H54 (cell line): ENCODE measurements around the gene SLFN12.
A peak's percentile ranks its signal among the peaks of the same experiment; 100 is the strongest.

Experiments used
- DNase-seq: peaks from one replicate; pipeline ENCODE4 v3.0.0; 2011; ENCODE audit warnings: low spot score, mixed read lengths; ENCODE audit not compliant: insufficient read length
- FAIRE-seq: peaks from 3 replicates; lab custom pipeline; 2011; peaks lifted over from hg19 to GRCh38; lab: Jason Lieb, UNC
- POLR2A ChIP-seq: IDR thresholded peaks from 2 replicates; pipeline ENCODE4 v1.6.1; 2011; ENCODE audit warnings: low read depth, mild to moderate bottlenecking, low read length

The SLFN12 gene

DNA sequence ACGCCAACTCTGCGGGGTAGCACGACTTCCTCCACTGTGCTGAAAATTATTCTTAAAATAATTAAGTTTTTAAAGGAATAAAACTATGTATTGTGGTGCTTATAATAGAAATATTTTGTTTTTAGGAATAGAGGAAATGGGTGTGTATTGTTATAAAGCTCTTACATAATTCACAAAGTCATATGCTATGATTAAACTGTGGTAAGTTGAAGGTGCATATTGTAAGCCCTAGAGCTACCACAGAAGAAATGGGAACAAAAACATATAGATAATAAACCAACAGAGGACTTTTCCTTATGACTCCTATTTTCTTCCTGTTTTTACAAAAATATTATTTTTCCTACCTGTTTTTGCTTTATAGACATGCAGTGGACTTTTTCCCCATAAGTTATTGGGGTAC is 54.6 kb downstream of the SLFN12 start:
- FAIRE-seq (no peak), DNase-seq (no peak)
- no peak for TF ChIP-seq POLR2A

DNA sequence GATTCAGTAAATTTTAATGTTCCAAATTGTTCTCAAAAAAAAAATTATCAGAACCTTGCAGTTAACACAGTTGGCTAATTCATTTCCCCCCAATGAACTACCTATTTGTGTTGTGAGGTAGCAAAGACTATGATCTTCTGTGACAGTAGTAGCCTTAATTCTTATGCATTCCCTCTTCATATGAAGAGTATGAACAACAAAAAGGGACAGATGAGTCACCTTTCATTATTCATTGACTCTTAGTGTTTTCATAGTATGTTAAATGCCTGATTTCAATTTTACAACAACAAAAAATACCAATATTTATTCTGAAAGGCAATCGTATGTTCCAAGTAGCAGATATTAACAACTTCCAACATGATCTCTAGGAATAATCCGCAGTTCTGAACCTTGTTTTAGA is 55.2 kb downstream of the SLFN12 start:
- TF ChIP-seq POLR2A = no peak
- no peak for FAIRE-seq
- no peak for DNase-seq

DNA sequence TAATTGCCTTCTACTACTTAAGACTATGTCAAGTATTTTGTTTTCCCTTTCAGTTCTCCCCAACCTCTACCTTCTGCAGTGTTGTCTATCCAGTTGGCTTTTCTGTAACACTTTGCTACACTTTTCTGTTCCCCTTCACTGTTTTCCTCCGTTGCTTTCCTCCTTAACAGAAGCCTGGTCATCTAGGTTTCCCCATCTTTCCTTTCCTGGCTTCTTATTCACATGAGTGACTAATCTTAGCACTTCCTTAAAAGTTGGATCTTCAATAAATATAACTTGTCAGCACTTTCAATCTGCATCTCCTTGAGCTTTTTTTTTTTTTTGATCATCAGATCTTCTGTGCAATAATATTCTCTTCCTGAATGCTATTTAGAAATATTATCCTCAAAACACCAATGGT is 56.1 kb downstream of the SLFN12 start:
- no peak for TF ChIP-seq POLR2A
- DNase-seq (no peak), FAIRE-seq (peak; percentile 38)

DNA sequence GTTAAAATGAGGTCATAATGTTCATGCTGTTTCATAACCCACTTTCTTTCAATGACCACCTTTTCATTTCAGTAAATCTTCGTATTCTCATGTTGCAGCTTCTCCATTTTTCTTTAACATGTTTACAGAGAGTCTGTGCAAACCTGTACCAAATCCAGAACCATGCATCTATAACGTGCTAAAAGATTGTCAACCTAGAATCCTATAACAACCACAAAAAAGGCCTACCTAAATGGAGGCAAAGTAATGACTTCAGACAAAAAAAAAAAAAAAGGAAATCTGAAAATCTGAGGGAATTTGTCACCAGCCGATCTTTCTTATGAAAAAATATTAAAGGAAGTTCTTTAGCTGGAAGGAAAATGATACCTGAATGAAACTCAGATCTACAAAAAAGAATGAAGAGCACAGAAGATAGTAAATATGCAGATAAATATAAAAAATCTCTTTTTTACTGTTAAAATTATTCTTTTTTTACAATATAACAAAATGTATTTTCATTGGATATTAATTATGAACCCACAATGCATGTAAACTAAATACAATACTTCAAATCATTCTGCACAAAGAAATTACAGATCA is 57.4 kb downstream of the SLFN12 start:
- DNase-seq (no peak), FAIRE-seq (peak; percentile 43)
- no peak for TF ChIP-seq POLR2A

DNA sequence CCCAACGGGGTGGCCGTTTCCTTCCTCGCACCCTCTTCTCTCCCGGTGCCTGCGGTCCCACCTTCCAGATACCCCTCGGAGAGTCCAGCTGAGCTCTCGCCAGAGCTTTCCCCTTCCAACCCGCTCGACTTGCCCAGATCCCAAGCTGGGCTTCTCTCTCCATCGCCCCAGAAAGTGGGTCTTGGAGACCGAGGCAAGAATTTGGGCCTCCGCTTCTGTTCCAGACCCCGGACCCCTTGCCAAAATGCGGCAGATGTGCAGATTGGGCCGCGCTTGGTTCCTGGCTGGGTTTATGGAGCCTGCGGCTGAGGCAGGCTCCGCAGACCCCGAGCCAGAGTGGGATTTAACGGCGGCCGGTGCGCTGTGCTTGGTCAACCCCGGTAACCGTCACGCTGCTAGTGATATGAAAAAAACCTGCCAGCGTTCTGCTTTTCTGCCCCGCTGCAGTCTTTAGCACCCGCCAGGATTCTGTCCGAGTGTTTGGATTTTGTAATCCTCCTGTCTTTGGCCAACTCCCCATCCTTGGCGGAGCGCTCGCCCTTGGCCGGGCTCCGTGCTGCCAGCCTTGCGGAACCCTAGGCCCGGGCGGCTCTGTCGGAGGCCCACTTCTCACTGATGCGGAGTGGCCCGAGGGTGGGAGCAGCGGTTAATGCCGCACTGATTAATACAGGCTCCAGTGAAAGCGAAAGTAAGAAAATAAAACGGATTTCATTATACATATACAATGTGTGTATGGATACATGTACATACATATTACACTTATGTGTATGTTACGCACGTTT is 58.1 kb downstream of the SLFN12 start:
- no peak for FAIRE-seq
- TF ChIP-seq POLR2A = no peak
- DNase-seq = peak; percentile 14

DNA sequence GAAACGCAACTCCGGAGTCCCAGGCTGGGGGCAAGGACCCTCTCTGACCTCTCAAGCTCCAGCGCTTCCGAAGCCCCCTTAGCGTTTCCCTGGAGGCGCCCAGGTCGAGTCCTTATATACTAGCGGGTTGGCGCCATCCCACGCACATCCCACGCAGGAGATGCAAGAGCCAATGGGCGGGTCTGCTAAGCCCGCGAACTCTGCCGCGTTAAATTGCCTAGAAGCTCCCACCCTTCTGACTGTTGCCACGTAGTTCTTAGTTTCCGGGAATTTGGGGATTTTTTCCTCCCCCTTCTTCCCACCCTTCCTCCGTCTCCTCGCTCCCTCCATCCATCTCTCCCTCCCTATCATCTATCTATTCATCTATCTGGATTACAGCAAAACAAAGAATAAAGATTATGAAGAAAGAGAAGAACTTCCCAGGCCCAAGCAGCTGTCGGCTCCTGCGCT is 58.7 kb downstream of the SLFN12 start, which contains the start of gene SLFN11:
SLFN11 (minus strand) TSS at position 88 of the 450 bp plus-strand sequence. CDS start 9,814 bp downstream, outside the sequence.
- TF ChIP-seq POLR2A = peak; percentile 78
- FAIRE-seq (peak; percentile 94), DNase-seq (peak; percentile 67)

DNA sequence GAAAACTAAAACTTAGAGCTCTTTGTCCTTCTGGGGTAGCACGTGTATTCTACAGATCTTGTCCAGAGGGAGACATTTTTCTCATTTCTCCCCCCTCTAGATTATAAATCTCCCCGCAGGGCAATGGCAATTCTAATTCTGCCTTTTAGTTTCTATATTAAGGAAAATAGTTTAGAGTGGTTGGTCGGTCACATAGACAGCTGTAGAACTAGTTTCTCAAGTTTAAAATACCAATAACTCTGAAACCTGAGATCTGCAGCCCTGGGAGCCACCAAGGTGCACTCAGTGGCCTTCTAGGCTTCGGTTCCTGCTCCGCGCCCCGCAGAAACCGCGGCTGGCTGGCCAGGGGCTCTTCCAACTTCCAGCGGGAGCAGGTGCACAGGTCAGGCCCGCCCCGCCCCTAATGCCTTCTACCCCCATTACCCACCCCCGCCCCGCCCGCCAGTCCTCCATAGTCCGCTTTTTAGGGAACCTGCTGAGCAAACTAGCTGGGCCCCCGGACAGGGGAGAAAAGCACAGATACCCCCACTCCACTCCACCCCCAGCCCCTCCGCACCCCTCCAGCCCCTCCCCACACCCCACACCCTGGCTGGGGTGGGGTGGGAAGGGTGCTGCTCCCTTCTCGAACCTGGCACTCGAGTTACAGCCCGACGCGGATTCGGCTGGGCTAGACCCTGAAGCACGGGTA is 59.3 kb downstream of the SLFN12 start:
- no peak for TF ChIP-seq POLR2A
- DNase-seq = no peak
- no peak for FAIRE-seq

DNA sequence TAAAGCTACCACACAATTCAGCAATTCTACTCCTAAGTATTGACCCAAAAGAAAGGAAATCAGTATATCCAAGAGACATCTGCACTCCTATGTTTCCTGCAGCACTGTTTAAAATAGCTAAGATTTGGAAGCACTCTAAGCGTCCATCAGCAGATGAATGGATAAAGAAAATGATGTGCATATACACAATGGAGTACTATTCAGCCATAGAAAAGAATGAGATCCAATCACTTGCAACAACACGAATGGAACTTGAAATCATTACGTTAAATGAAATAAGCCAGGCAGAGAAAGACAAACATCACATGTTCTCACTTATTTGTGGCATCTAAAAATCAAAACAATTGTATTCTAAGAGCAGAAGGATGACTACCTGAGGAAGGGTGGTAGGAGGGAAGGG is 60.4 kb downstream of the SLFN12 start:
- TF ChIP-seq POLR2A = no peak
- no peak for DNase-seq
- FAIRE-seq = no peak

DNA sequence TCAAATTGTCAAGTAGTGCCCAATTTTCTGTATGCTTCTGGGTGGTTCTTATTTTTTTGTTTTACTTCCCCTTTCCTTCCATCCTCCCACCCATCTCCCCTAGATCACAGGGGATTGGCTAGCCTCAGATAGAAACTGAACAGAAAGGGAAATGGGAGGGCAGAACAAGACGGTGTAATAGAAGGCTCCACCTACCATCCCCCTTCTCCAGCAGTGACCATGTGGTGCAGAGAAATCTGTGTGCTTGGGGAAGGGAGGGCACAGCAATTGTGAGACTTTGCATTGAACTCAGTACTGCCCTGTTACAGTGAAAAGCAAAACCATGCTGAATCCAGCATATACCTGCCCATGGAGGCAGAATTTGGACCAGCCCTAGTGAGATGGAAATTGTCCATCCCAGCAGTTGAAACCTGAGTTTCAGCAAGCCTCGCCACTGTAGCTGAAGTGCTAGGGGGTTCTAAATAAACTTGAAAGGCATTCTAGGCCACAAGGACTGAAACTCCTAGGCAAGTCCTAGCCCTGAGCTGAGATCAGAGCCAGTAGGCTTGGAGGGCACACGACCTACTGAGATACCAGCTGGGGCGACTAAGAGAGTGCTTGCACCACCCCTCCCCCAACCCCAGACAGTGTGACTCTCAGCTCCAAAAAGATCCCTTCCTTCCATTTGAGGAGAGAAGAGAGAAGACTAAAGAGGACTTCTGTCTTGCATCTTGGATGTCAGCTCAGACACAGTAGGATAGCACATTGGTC is 64.0 kb downstream of the SLFN12 start:
- no peak for FAIRE-seq
- DNase-seq = no peak
- no peak for TF ChIP-seq POLR2A

DNA sequence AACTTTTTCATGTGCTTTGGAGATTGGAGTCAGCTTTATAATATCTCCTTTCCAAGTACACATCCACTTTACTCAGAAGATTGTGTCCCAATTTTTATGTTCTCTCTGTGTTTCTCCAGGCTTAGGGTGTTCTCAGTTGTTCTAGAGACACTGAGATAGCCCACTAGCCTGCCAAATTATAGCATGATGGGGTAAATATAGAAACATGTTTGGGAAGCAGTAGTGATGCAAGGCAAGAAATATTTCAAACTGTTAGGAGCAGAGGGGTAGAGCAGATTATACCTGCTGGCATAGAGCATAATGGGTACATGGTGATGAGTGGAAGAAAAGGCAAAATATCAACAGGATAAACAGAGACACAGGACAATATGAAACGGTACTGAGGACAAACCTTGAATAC is 71.3 kb downstream of the SLFN12 start:
- TF ChIP-seq POLR2A = no peak
- FAIRE-seq = no peak
- DNase-seq = no peak
